Inferior parietal cortex (tissue), 1 donor: ENCODE measurements around the gene NEDD4.
"Not testable (repeated sequence)": the region's sequence is repeated elsewhere in the genome, so short reads cannot be mapped to it uniquely, and the experiment has no call there.

Experiments
- DNase-seq: peaks from one replicate; pipeline ENCODE4 v3.0.0-alpha.2; 2016; ENCODE audit errors: extremely low spot score

NEDD4 gene

DNA sequence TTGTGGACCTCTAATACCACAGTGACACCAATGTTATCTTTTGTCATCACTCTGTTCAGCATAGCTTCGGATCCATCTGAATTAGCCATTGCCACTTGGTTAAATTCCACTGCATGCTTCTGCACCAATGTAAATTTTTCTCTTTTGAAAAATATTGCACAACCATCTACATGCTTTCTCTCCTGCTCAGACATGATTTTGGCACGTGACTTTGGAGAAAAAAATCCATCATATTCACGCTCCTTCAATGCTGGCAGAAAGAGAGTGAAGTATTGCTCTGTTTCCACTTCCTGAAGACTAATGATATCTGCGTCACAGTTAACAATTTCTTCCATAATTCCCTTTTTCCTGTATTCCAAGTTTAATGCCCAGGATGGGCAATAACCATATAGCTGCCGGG is 13.0 kb upstream of the NEDD4 start:
- DNase-seq = not testable (repeated sequence)

- not testable (repeated sequence) for DNase-seq
Observed at GRCh38 chr15:56004281-56004680, 10.9 kb upstream of the NEDD4 start.

DNA sequence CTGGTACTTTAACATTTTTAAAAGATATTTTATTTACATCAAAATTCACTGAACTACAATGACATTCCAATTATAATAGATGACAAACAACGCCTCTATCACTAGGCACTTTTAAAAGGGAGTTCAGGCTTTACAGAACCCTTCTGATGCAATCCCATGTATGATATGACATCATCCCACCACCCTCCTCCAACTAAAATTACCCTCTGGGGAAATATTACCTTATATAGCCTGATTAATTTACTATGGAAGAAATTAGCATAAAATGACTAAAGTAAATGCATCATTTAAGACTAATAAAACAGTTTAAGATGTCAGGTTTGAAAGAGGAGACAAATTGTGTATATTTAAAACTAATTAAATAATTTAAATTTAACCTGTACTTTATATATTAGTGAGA is 10.4 kb upstream of the NEDD4 start:
- DNase-seq = not testable (repeated sequence)

DNA sequence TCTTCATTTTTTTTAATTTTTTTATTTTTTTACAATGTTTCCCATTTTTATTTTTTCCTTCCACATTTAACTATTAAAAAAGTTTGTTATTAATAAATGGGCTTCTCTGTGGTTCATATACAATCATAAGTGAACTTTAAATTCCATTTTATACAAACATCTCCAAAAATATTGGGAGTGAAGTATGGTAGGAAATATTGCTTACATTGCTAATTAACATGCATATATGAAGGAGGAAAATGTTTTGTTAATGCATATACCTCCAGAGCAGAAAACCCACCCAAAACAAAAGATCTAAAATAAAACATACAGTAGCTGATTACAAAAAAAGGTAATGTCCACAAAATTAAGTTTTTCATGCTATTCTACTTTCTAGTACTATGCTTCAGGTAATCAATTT is 9.9 kb upstream of the NEDD4 start:
- DNase-seq = not testable (repeated sequence)

GRCh38 chr15:56001471-56002078 is 8.2 kb upstream of the NEDD4 start:
- no peak for DNase-seq

DNA sequence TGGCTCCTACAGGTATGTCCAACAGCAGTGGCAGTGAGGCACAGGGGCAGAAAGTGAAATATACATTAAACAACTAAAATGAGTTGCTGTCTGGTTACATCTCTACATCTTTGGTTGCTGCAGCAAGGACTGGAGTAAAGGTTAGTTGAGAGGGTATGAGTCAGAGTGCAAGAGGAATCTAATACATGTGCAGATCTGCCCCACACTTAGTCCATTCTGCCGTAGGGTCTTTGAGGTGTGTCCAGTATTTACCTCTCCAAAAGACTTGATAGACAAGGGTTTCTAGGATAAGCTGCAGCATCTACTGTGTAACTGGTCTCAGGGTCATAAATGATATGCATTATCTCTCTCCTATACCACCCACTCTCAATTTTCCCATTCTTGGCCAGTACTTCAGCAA is 6.2 kb upstream of the NEDD4 start:
- no peak for DNase-seq

DNA sequence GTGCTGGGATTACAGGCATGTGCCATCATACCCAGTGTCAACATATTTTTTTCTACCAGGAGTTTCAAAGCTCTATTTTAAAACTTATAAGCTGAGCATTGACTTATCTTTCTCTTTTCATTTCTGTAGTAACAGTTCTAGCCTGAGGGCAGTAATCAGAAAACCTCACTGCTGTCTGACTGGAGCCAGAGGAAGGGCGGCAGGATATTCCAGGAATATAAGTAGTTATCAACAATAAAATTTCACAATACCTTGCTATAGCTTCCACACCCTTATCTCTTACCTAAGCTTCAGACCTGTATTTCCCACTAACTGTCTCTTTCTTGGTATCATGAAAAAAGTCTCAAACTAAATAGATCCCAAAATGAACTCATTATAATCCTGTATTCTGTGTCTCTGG is 5.1 kb upstream of the NEDD4 start:
- no peak for DNase-seq

DNA sequence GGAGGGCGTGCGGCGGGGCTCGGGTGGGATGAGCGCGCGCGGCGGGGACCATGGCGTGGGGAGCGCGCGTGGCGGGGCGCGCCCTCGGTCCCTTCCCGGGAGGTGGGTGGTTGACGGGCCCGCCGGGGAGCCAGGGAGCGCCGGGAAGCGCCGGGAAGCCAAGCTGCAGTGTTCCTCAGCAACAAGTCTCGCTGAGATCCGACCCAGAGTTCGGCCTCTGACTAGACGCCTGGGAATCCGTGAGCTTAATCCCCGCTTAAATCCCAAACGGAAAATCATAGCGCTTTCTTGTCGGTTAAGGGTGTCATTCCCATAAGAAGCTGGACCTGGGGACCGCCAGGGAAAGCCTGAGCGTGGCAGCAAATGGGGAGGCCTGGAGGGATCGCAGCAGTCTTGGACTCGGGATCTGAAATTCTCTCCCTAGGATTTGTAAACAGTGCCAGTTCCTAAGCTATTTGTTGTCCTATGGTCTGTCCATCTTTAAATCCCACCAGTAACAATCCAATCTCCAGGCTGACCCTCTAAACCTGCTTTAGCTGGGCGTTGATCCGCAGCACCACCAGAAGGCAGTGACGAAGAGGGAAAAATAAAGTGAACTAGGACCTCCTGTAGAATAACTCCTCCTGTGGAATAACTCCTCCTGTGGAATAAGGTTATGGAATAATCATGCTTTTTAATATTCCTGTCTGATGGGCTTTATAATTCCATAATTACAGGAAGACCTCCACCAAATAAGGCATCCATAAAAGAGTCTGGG is 570 bp upstream of the NEDD4 start:
- DNase-seq = peak; percentile 43

DNA sequence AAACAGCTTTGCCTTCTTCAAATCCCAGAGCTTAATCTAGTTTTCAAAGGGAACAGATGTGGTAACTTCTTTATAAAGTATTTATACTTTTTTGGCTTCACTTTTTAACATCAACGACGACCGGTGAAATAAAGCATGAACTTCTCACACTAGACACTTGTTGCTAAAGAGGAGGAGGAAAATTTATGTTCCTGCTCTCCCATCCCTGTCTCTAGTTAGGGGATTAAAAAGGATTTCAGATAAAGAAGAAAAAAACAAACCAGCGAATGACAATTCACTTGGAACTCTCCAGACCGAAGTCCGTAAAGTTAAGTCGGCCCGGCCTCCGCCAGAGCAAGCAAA is 672 bp downstream of the NEDD4 start:
- DNase-seq = peak; percentile 20

DNA sequence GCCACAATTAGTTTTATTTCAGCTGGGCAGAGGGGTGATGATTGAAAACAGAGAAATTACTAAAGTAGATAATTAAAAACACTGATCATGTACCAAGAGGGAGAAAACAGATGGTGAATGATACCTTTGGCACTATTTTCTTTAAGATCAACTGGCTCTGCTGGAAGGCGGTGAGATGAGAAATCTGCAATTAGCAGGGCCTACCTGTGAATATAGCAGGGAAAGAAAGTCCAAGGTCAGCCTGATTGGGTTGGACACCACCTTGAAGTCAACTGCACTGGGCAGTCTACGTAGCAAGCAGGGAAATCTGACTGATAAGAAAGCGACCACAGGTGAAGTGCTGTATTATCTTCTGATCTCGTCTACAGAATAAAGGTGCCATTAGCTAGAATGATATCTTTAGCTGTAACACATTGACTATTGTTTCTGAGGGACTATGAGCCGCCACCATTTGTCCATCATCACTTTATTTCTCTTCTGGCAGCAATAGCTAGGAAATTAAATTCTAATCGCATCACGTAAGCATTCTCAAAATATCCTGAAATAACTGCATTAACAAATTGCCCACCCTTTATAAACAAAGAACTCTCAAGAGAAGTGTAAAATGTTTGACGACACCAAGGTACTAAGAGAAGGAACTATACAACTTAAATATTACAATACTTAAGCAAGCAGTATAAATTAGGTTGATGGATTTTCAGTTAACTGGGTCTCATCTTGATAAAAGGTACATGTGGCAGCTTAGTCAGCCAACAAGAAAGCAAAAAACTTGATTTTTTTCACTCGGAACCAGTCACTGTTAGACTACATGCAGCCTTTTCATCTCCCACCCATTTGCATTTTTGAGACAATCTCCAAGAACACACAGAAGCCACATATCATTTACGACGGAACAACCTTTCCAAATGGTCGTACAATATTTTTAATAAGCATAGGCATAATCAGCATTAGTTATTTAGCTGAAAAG is 1.3 kb downstream of the NEDD4 start:
- no peak for DNase-seq

DNA sequence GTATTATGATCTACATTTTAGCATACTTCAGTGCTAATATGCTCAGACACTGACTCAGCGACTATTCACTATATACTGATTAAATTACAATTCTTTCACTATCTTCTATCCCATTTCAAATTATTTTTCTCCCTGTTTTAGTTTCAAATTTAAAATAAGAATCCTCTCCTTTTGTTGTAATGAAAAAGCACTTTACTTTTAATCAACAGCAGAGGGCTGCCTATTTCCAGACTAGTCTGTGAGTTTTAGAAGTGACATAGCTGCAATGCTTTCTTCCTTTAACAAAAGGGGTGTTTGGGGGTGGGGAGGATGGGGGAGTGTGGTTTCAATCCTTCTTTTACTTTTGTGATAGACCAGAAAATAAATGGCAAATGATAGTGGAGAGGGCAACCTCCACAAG is 2.4 kb downstream of the NEDD4 start:
- no peak for DNase-seq

DNA sequence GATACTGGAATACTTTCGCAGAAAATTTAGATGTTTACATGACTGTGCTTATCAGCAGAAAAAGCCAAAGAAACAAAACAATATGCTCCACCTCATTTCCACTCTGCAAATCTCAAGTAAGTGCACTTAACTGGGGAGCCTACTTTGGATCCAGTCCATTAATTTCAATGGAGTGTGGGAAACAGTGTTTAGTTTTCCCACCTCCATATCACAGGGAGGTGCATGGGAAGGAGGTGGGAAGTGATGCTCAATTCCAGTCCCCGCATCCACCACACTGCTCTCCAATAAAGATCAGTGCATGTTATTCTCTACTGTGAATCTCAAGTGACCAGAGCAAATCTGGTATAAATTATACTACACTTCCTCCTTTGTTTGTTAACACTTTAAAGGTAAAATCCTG is 2.9 kb downstream of the NEDD4 start:
- DNase-seq = no peak

- no peak for DNase-seq
Observed at GRCh38 chr15:55989383-55989782, 4.0 kb downstream of the NEDD4 start.

- DNase-seq = no peak
Observed at GRCh38 chr15:55981582-55982249, 11.7 kb downstream of the NEDD4 start.

GRCh38 chr15:55980511-55980910 is 12.9 kb downstream of the NEDD4 start:
- DNase-seq = no peak

DNA sequence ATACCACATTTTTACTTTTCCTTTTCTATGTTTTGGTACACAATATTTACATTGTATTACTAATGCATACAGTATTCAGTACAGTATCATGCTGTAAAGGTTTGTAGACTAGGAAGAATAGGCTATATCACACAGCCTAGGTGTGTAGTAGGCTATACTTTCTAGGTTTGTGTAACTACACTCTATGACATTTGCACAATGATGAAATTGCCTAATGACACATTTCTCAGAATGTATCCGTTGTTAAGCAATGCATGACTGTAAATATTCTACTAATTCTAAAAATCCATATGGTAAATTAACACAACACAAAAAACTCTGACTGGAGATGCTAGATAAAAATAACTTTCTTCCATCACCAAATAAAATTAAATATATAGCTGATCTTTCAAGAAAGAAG is 16.2 kb downstream of the NEDD4 start:
- no peak for DNase-seq

DNA sequence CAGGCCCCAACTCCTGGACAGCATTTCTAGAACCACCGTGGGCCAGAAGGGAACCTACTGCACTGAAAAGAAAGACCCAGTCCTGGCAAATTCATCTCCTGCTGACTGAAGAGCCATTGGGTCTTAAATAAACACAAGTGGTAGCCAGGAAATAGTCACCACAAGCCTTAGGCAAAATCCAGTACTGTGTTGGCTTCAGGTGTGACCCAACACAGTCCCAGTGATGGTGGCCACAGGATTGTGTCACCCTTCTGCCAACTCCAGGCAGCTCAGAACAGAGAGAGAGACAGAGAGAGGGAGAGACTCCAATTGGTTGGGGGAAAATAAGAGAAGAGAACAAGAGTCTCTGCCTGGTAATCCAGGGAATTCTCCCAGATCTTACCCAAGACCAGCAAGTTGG is 23.1 kb downstream of the NEDD4 start:
- no peak for DNase-seq

- no peak for DNase-seq
Observed at GRCh38 chr15:55969582-55969981, 23.8 kb downstream of the NEDD4 start.

DNA sequence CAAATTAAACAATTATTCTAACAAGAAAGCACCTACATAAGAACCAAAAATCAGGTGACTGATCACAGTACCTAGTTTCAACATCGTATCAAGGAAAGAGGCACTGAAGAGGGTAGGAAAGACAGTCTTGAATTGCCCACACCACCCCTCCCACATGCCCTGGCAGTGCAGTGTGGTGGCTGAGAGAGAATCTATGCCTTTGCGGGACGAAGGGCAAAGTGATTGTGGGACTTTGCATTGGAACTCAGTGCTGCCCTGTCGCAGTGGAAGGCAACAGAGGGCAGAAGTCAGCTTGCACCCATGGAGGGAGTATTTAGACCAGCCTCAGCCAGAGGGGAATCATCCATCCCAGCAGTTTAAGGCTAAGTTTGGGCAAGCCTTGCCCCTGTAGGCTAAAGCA is 24.5 kb downstream of the NEDD4 start:
- no peak for DNase-seq

- no peak for DNase-seq
Observed at GRCh38 chr15:55965091-55965490, 28.3 kb downstream of the NEDD4 start.

GRCh38 chr15:55960946-55961345 is 32.5 kb downstream of the NEDD4 start:
- no peak for DNase-seq
